Esophagus muscularis mucosa (tissue), 3 donors: ENCODE data around the gene HIBADH.

Experiments
- POLR2A ChIP-seq: fragments of 450-650 bp; IDR thresholded peaks from one replicate; pipeline ENCODE4 v1.6.1; 2017; ENCODE audit warnings: antibody characterized with exemption, moderate library complexity, mild to moderate bottlenecking, low read depth
- TF ChIP-seq, protein P1 (sequence below), 3 experiments: fragments of 200-600 bp in 2 of 3; fragments of 450-650 bp in 1 of 3; sonication (generic) in 2 of 3; IDR thresholded peaks; one replicate each; pipeline ENCODE4 v1.5.1; 2017 to 2019; ENCODE audit warnings: antibody characterized with exemption in 3 of 3, mild to moderate bottlenecking in 2 of 3, moderate library complexity in 1 of 3

- TF ChIP-seq, protein P1, sequence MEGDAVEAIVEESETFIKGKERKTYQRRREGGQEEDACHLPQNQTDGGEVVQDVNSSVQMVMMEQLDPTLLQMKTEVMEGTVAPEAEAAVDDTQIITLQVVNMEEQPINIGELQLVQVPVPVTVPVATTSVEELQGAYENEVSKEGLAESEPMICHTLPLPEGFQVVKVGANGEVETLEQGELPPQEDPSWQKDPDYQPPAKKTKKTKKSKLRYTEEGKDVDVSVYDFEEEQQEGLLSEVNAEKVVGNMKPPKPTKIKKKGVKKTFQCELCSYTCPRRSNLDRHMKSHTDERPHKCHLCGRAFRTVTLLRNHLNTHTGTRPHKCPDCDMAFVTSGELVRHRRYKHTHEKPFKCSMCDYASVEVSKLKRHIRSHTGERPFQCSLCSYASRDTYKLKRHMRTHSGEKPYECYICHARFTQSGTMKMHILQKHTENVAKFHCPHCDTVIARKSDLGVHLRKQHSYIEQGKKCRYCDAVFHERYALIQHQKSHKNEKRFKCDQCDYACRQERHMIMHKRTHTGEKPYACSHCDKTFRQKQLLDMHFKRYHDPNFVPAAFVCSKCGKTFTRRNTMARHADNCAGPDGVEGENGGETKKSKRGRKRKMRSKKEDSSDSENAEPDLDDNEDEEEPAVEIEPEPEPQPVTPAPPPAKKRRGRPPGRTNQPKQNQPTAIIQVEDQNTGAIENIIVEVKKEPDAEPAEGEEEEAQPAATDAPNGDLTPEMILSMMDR (IDR thresholded peaks at IDR 0.05), result no peak
- TF ChIP-seq POLR2A, result no peak
Observed at GRCh38 chr7:27616914-27617548, 45.7 kb downstream of the HIBADH start.
